Inflammatory macrophage (primary cell): ENCODE results near the gene PNRC2.

ENCODE experiments used
- DNase-seq, 2 donors: peaks; one replicate each; pipeline ENCODE4 v3.0.0-alpha.2; 2020 to 2022
- total RNA-seq, 18 experiments: gene quantifications; one replicate each; lab custom pipeline; 2026; ENCODE audit warnings: mixed read lengths in 6 of 18, inconsistent platforms in 2 of 18; lab: John Stamatoyannopoulos, UW

The PNRC2 gene
- 67.6 to 268 (median 130) reads per million in 18 experiments for total RNA-seq

GRCh38 chr1:23959461-23960290, at the start of gene PNRC2:
PNRC2 (plus strand) TSS chr1:23959828; CDS start chr1:23961458, 1,630 bp downstream.
- peak; percentile 97 to 98 for DNase-seq

DNA sequence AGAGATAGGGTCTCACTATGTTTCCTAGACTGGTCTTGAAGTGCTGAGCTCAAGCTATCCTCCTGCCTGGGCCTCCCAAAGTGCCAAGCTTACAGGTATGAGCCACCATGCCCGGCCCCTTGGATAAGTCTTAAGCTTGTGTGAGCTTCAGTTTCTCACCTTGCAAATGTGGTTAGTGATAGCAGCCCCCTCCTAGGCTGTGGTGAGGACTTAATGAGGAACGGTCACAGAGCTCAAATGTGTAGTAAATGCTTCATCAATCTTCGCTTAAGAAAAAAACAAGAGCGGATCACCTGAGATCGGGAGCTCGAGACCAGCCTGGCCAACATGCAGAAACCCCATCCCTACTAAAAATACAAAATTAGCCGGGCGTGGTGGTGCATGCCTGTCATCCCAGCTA, 49.5 kb upstream of the PNRC2 start:
- no peak for DNase-seq

DNA sequence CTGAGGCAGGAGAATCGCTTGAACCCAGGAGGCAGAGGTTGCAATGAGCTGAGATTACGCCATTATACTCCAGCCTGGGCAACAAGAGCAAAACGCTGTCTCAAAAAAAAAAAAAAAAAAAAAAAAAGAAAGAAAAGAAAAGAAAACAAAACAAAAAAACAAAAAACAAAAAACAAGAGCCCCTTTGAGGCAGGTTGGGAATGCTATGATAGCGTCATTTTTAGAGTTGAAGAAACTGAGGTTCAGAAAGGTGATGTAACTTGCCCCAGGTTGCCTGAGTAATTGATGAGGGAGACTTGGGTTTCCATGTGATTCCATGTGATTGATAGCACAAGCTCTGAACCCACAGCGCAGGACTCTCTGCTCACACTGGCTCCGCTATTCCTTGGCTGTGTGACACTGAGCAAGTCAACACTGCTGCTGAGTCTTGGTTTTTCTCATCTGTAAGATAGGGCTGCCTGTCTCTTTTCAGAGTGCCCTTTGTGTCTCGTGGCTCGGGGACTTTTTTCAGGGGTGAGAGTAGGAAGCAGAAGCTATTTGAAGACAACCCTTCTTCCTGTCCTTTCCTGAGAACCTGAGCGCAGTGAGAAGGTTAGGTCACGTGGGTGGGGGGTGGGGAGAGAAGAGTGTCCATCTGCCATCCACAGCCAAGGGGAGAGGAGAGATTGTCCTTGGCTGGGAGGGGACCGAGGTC, 48.9 kb upstream of the PNRC2 start:
- peak in 1 of 2 donors; percentile 31 for DNase-seq

DNA sequence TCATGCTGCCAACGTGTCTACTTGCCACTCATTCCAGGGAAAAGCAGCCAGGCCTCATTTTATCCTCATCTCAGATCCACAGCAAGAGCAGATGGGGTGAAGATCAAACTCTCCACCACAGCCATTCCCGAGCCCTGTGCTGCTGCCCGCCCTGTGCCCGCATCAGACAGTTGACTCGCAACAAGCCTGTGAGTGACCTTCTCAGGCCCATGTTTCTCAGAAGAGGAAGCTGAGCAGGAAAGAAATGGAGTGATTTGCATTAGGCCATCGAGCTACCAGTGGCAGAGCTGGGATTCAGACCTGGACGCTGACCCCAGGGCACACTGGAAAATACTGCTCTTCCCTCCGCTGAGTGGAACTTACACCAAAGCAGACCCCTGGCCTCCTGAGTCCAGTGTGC, 47.7 kb upstream of the PNRC2 start:
- DNase-seq, result peak; percentile 36 to 38

DNA sequence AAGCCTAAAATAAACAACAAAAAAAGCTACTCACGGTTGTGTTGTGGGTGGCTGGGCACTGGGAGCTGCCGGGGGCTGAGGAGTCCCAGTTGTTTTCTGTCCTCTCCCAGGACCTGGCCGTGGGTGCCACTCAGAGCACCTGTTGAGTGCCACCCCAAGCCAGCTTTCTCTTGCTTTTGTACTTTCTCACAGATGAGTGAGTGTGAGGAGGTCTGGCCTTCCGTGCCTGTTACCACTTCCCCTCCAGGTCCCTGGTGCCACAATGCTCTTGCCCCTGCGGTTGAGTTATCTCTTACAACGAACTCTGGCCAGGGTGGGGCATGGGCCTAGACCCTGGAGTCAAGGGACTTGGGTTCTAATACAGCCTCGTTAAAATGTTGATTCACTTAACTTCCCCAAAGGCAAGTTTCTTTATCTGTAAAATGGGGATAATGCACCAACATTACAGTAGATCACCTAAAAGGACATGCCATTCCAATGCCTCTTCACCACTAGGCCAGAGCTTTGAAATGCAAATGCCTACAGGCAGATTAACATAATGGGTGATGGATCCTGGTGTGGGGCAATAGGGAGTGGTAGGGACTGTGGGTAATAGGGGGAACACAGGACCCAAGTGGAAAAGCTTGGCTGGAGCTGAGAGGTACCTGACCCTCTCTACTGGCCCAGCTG, 46.3 kb upstream of the PNRC2 start, which contains the start of gene CNR2:
Gene CNR2, minus strand, starts transcription at position 151 of the 669 bp plus-strand sequence. CDS start 37,745 bp downstream, outside the sequence.
- DNase-seq, result no peak

DNA sequence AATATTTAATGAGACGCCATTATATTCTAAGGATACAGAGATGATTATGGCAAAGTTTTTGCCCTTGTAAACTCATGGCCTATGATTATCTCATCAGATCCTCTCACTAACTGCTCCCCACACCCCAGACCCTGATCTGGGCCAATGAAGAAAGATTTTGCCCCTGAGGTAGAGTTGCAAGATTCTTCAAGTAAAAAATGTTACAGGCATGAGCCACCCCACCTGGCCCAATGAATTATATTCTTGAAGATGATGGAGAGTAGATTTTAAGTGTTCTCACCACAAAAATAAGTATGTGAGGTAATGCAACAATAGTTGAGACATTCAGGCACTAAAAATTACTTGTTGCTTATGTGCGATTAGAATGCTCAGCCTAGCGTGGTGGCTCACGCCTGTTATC, 44.7 kb upstream of the PNRC2 start:
- no peak for DNase-seq

- no peak for DNase-seq
These were observed 44.2 kb upstream of the PNRC2 start for GRCh38 chr1:23915466-23915865.

DNA sequence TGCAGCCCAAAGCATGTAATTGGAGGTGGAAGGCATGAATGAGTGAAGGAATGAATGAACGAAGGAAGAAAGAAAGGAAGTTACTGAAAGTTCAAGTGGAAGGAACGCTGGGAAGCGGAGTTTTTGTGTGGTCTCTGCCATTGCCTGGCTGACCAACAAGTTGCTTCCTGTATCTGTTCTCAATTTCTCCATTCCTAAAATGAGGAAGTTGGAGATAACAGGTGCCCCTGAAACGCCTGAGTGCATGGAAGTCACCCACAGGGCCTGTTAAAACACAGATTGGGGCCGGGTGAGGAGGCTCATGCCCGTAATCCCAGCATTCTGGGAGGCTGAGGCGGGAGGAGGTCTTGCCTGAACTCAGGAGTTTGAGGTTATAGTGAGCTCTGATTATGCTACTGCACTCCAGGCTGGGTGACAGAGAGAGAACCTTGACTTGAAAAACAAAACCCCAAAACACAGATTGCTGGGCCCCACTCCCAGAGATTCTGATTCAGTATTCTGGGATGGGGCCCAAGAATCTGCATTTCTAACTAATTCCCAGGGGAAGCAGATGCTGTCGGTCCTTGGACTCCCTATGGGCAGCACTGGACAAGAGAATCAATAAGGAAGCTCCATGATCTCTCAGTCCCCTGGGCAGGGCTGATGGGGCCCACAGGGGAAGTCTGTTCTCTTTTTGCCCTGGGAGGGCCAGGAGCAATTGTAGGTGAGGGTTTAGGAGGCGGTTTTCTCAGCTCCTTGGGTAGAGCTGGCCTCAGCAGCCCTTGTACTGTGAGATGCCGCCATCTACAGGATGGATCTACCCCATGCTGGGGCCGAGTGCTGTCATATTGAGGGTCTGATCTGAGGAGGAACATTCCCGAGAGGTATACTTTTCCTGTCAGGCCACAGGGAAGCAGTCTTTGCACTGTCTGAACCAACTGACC, 43.2 kb upstream of the PNRC2 start:
- DNase-seq, result peak; percentile 84 to 86

DNA sequence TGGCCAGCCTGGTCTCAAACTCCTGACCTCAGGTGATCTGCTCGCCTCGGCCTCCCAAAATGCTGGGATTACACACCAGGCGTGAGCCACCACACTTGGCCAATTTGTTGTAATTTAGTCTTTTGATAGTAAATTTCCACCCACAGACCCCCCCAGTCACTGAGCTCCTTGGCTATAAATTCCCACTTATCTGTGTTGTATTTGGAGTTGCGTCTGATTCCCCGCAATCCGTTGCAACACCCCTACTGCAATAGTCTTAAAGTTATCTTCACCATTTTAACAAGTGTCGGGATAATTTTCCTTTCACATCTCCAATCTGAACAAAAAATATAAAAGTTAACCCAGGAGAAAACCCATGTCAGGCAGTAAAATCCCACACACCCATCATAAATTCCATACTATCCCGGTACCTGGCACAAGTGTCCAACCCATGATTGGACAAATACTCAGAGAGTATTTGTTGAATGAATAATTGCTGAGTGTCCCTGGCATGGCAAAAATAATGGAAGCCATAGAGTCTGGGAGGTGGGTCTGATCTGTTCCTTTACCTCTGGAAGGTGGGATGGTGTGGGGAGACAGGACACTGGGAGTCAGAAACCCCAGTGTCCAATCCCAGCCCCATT, 37.2 kb upstream of the PNRC2 start:
- DNase-seq, result no peak

DNA sequence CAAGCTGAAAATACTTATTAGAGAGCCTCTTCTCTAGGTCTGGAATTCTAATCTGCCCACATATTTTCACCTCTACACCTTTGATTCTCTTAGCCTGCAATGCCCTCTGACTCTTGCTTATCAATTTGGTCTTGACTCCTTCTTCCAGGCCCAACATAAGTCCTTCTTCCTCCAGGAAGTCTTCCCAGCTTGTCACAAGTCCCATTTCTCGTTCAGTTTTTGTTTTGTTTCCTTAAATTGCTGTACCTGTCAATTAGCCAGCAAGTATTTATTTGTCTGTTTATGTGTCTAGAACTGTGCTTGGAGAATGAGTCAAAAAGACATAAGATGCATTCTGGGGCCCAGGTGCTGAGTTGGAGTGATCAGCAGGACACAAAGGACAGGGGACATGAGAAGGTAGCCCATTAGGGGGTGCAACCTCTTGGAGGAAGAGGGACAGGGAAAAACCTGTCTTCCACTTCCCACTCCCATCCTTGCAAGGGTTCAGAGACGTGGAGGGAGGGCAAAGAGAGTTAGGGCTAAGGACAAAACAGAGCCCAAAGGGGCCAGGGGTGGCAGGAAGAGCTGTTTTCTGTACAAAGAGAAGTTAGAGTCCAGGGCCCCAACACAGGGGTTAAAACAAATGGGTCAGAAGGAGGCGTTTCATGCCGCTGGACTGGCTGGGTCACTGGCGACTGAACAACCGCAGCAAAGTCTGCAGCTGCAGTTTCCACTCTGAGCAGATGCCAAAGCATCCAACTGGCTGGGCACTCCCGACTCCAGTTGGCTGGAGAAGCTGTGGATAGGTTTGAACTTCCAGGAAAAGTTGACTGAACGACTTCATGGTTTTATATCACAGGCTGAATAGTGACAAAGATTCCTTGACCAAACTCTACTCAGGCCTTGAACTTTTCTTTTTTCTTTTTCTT, 35.8 kb upstream of the PNRC2 start:
- DNase-seq, result no peak

DNA sequence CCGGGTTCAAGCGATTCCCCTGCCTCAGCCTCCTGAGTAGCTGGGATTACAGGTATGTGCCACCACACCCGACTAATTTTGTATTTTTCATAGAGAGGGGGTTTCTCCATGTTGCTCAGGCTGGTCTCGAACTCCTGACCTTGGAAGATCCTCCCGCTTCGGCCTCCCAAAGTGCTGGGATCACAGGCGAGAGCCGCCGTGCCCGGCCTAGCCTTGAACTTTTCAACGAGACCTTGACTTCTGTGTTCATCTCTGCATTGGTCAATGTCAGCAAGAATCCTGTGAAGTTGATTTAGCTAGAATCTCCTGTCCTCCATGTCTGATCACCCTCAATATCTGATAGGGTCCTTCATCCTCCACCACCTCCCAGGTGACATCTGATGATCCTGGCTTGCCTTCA, 35.0 kb upstream of the PNRC2 start:
- no peak for DNase-seq

- no peak for DNase-seq
These were observed 34.3 kb upstream of the PNRC2 start for GRCh38 chr1:23925279-23925678.

- no peak for DNase-seq
These were observed 32.5 kb upstream of the PNRC2 start for GRCh38 chr1:23927097-23927496.

GRCh38 chr1:23928789-23929188, 30.8 kb upstream of the PNRC2 start:
- no peak for DNase-seq

- no peak for DNase-seq
These were observed 29.4 kb upstream of the PNRC2 start for GRCh38 chr1:23930270-23930669.

- DNase-seq, result peak; percentile 63 to 76
These were observed 28.7 kb upstream of the PNRC2 start for GRCh38 chr1:23930861-23931490.

DNA sequence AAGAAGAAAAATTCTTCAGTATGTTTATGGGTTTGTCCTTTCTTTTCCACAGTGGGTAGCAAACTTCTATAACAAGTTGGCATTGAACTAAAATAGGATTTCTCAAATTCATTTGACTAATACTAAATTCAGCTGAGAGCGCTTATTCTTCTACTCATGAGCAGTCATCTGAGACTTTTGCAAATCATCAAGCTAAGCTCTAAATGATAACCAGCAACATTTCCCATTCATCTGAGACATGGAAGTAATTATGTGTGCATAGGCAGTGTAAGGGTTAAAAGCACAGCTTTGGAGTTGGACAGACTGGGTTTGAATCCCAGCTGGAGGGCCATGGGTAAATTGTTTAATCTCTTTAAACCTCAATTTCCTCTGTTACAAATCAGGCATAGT, 28.1 kb upstream of the PNRC2 start:
- no peak for DNase-seq

DNA sequence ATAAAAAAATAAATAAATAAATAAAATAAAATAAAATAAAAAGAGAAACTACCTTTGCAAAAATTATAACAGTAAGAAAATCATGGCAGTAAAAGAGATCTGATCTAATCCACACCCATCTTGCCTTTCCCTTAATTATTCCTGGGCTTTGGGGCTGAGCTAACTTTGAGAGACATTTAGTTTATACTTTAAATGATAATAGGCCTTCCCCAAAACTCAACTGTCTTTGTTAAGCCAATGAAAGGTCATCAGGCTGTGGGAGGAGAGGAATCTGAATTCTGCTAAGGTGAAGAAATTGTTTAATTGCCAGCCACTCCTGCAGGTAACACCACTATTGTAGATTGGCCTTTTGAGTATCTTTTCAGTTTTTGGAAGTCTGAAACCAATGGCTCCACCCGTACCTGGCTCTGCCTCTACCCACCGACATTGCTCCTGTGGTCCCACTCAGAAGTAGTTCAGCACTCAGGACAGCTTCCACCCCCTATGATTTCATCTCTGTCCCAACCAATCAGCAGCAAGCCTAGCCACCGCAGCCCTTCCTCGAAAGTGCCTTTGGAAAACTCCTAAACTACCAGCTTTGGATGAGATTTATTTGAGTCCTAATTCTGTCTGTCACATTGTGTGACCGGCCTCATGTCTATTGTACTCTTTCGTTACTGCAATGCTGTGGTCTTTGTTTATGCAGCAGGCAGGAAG, 23.0 kb upstream of the PNRC2 start:
- DNase-seq, result no peak

- DNase-seq, result no peak
These were observed 12.3 kb upstream of the PNRC2 start for GRCh38 chr1:23947366-23947765.
